Measurements from ENCODE around the gene JAKMIP1. TPM values are rescaled to one million over a fixed set of nuclear protein-coding genes. Genes with fewer than 3 reads are reported as not detected.

The JAKMIP1 gene
- total and polyA plus RNA-seq, 2 donors (not counting 1 experiment from before 2014, with no cell fraction given): 0.49 to 1.0 TPM

DNA sequence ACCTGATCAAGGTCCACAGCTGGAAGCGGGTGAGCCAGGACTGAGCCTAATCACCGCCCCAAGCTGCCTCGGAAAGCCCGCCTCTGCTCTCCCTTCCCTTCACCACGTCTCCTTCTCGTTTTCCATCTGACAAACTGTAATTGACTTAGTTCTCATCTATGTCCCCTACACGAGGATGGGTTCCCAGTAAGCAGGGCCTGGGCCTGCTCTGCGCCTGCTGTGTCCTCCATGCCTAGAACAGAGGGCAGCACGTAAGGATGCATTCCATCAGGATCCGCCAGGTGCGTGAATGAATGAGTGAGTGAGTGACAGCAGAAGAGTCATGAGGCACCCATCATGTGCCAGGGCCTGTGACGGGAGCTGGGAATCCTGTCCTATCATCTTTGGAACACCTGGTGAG lies 86.7 kb downstream of the JAKMIP1 start:
- Histone ChIP-seq H3K36me3 (replicated peaks in 1 of 2; ENCODE audit: control extremely low read depth in 1 of 2, control insufficient read depth in 1 of 2, extremely low read depth in 1 of 2, insufficient read depth in 2 of 2, low read length in 1 of 2) (no peaks in the 10 kb centered on the region), H3K4me1 (ENCODE audit: control insufficient read depth in 2 of 2, insufficient read depth in 2 of 2, low read length in 2 of 2) (no peaks in the 10 kb centered on the region), H3K4me2 (replicated peaks; ENCODE audit: low read depth, low read length, poor library complexity, severe bottlenecking) (no peak overlapping the region), H3K27ac (ENCODE audit: low read length in 2 of 2) (no peak overlapping the region), H3K79me2 (ENCODE audit: control insufficient read depth, insufficient read depth, low read length) (no peaks in the 10 kb centered on the region), H3K27me3 (replicated peaks in 1 of 4; ENCODE audit: control extremely low read depth in 1 of 4, control insufficient read depth in 3 of 4, insufficient read depth in 4 of 4, low read length in 3 of 4) (peaks cover 0 to 3% (median 0%) of the 10 kb centered on the region in 4 experiments), H3K9ac (ENCODE audit: low read length) (no peak overlapping the region), H3K9me3 (ENCODE audit: control extremely low read depth in 1 of 3, control insufficient read depth in 2 of 3, insufficient read depth in 1 of 3, low read length in 2 of 3) (no peaks in the 10 kb centered on the region), H4K20me1 (ENCODE audit: control insufficient read depth, insufficient read depth, low read length, poor library complexity, severe bottlenecking) (no peaks in the 10 kb centered on the region), H3K4me3 (ENCODE audit: control extremely low read depth in 1 of 5, extremely low read depth in 1 of 5, insufficient read depth in 1 of 5, low read depth in 2 of 5, low read length in 4 of 5) (no peak overlapping the region), H2AFZ (ENCODE audit: insufficient read depth, low read depth, low read length, poor library complexity, severe bottlenecking) (no peak overlapping the region)
- Mint-ChIP-seq H3K27me3 (peaks cover 11% of the 10 kb centered on the region), H3K9me3 (ENCODE audit: insufficient read depth) (no peaks in the 10 kb centered on the region), H3K4me3 (no peak overlapping the region), H3K4me1 (no peaks in the 10 kb centered on the region), H3K27ac (no peak overlapping the region)
- intact Hi-C loops (cut with micrococcal nuclease): no loop called here
- ChIA-PET CTCF (no interaction called here), POLR2A (no interaction called here)
- TF ChIP-seq EZH2 (IDR thresholded peaks at IDR 0.05; ENCODE audit: borderline replicate concordance, insufficient read depth, low read depth, low read length, poor library complexity, severe bottlenecking): no peak
- TF ChIP-seq, protein P1, sequence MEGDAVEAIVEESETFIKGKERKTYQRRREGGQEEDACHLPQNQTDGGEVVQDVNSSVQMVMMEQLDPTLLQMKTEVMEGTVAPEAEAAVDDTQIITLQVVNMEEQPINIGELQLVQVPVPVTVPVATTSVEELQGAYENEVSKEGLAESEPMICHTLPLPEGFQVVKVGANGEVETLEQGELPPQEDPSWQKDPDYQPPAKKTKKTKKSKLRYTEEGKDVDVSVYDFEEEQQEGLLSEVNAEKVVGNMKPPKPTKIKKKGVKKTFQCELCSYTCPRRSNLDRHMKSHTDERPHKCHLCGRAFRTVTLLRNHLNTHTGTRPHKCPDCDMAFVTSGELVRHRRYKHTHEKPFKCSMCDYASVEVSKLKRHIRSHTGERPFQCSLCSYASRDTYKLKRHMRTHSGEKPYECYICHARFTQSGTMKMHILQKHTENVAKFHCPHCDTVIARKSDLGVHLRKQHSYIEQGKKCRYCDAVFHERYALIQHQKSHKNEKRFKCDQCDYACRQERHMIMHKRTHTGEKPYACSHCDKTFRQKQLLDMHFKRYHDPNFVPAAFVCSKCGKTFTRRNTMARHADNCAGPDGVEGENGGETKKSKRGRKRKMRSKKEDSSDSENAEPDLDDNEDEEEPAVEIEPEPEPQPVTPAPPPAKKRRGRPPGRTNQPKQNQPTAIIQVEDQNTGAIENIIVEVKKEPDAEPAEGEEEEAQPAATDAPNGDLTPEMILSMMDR (IDR thresholded peaks at IDR 0.05): no peak
- ATAC-seq (ENCODE audit: low read depth) (no peak), DNase-seq (no peak)
- 96% methylated on average over 11 of the region's 12 CpGs for WGBS (ENCODE audit: insufficient coverage)

DNA sequence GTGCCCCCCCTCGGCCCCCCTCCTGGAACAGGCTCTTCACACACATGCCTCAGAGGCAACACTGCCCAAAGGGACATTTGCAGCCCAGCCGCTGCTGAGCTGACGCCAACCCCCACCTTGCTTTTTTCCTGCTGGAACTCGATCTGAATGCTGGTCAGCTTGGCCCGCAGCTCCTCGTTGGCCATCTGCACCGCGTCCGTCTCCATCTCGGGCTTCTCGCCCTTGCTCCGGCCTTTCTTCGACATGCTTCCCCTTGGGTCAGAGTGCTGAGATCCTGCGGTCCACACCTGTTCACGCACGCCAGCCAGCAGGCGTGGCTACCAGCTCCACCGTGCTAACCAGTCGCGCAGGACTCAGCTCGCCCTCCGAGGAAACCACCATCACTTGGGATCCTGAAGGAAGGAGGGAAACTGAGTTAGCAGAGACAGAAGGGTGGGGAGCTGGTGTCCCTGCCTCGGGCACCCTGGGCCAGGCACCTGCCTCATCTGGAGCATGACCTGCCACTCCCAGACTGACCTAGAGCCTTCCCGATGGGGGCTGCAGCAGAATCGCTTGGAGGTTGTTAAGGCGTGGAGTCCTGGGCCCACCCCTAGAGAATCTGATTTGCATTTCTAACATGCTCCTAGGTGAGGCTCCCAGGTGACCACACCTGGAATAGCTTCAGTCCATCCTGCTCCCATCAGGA lies 87.6 kb downstream of the JAKMIP1 start:
- ATAC-seq (ENCODE audit: low read depth): no peak
- Histone ChIP-seq H3K9me3 (ENCODE audit: control extremely low read depth in 1 of 3, control insufficient read depth in 2 of 3, insufficient read depth in 1 of 3, low read length in 2 of 3) (no peaks in the 10 kb centered on the region), H3K4me2 (replicated peaks; ENCODE audit: low read depth, low read length, poor library complexity, severe bottlenecking) (no peak overlapping the region), H3K79me2 (ENCODE audit: control insufficient read depth, insufficient read depth, low read length) (no peaks in the 10 kb centered on the region), H3K9ac (ENCODE audit: low read length) (no peak overlapping the region), H4K20me1 (ENCODE audit: control insufficient read depth, insufficient read depth, low read length, poor library complexity, severe bottlenecking) (no peaks in the 10 kb centered on the region), H3K4me3 (ENCODE audit: control extremely low read depth in 1 of 5, extremely low read depth in 1 of 5, insufficient read depth in 1 of 5, low read depth in 2 of 5, low read length in 4 of 5) (no peak overlapping the region), H3K36me3 (replicated peaks in 1 of 2; ENCODE audit: control extremely low read depth in 1 of 2, control insufficient read depth in 1 of 2, extremely low read depth in 1 of 2, insufficient read depth in 2 of 2, low read length in 1 of 2) (no peaks in the 10 kb centered on the region), H3K27ac (ENCODE audit: low read length in 2 of 2) (no peak overlapping the region), H3K27me3 (replicated peaks in 1 of 4; ENCODE audit: control extremely low read depth in 1 of 4, control insufficient read depth in 3 of 4, insufficient read depth in 4 of 4, low read length in 3 of 4) (peaks cover 0 to 3% (median 0%) of the 10 kb centered on the region in 4 experiments), H2AFZ (ENCODE audit: insufficient read depth, low read depth, low read length, poor library complexity, severe bottlenecking) (no peak overlapping the region), H3K4me1 (ENCODE audit: control insufficient read depth in 2 of 2, insufficient read depth in 2 of 2, low read length in 2 of 2) (no peaks in the 10 kb centered on the region)
- Mint-ChIP-seq H3K4me3 (no peak overlapping the region), H3K9me3 (ENCODE audit: insufficient read depth) (no peaks in the 10 kb centered on the region), H3K27me3 (peaks cover 11% of the 10 kb centered on the region), H3K4me1 (no peaks in the 10 kb centered on the region), H3K27ac (no peak overlapping the region)
- ChIA-PET CTCF (no interaction called here), POLR2A (no interaction called here)
- no peak for DNase-seq
- TF ChIP-seq EZH2 (IDR thresholded peaks at IDR 0.05; ENCODE audit: borderline replicate concordance, insufficient read depth, low read depth, low read length, poor library complexity, severe bottlenecking): no peak
- TF ChIP-seq, protein P1 (IDR thresholded peaks at IDR 0.05): no peak
- 89% methylated on average over 26 of the region's 26 CpGs for WGBS (ENCODE audit: insufficient coverage)
- intact Hi-C loops (cut with micrococcal nuclease): no loop called here
